ENCODE measurements around the gene ANO1.

GRCh38 chr11:70233962-70234361, 155.8 kb downstream of the ANO1 start:
- TF ChIP-seq, protein P1, sequence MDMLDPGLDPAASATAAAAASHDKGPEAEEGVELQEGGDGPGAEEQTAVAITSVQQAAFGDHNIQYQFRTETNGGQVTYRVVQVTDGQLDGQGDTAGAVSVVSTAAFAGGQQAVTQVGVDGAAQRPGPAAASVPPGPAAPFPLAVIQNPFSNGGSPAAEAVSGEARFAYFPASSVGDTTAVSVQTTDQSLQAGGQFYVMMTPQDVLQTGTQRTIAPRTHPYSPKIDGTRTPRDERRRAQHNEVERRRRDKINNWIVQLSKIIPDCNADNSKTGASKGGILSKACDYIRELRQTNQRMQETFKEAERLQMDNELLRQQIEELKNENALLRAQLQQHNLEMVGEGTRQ (IDR thresholded peaks at IDR 0.05; ENCODE audit: borderline replicate concordance, low read depth, low read length), result no peak
- no peak for TF ChIP-seq JUND (IDR thresholded peaks at IDR 0.05)
- TF ChIP-seq, protein P2, sequence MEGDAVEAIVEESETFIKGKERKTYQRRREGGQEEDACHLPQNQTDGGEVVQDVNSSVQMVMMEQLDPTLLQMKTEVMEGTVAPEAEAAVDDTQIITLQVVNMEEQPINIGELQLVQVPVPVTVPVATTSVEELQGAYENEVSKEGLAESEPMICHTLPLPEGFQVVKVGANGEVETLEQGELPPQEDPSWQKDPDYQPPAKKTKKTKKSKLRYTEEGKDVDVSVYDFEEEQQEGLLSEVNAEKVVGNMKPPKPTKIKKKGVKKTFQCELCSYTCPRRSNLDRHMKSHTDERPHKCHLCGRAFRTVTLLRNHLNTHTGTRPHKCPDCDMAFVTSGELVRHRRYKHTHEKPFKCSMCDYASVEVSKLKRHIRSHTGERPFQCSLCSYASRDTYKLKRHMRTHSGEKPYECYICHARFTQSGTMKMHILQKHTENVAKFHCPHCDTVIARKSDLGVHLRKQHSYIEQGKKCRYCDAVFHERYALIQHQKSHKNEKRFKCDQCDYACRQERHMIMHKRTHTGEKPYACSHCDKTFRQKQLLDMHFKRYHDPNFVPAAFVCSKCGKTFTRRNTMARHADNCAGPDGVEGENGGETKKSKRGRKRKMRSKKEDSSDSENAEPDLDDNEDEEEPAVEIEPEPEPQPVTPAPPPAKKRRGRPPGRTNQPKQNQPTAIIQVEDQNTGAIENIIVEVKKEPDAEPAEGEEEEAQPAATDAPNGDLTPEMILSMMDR (IDR thresholded peaks at IDR 0.05), result no peak
- no peak for TF ChIP-seq FOXM1 (IDR thresholded peaks at IDR 0.05; ENCODE audit: low read depth)
- TF ChIP-seq POLR2AphosphoS5 (IDR thresholded peaks at IDR 0.05; ENCODE audit: low read depth, low read length), result no peak
- TF ChIP-seq RXRA (IDR thresholded peaks at IDR 0.05; ENCODE audit: borderline replicate concordance, low read depth), result no peak
- no peak for TF ChIP-seq CHD2 (IDR thresholded peaks at IDR 0.05; ENCODE audit: low read length, partially characterized antibody)
- TF ChIP-seq MAX (IDR thresholded peaks at IDR 0.05; ENCODE audit: low read depth), result no peak
- TF ChIP-seq TAF1 (IDR thresholded peaks at IDR 0.05; ENCODE audit: borderline replicate concordance, low read depth, low read length), result no peak
- no peak for TF ChIP-seq GABPA (IDR thresholded peaks at IDR 0.05; ENCODE audit: low read depth)
- TF ChIP-seq EZH2phosphoT487 (IDR thresholded peaks at IDR 0.05; ENCODE audit: borderline replicate concordance, low read depth), result no peak
- TF ChIP-seq RAD21 (IDR thresholded peaks at IDR 0.05; ENCODE audit: low read length), result no peak
- no peak for TF ChIP-seq RFX5 (IDR thresholded peaks at IDR 0.05; ENCODE audit: low read length)
